ENCODE measurements around the gene DHX40.
"Not testable (repeated sequence)": the region's sequence is repeated elsewhere in the genome, so short reads cannot be mapped to it uniquely, and the experiment has no call there.

DHX40 gene

DNA sequence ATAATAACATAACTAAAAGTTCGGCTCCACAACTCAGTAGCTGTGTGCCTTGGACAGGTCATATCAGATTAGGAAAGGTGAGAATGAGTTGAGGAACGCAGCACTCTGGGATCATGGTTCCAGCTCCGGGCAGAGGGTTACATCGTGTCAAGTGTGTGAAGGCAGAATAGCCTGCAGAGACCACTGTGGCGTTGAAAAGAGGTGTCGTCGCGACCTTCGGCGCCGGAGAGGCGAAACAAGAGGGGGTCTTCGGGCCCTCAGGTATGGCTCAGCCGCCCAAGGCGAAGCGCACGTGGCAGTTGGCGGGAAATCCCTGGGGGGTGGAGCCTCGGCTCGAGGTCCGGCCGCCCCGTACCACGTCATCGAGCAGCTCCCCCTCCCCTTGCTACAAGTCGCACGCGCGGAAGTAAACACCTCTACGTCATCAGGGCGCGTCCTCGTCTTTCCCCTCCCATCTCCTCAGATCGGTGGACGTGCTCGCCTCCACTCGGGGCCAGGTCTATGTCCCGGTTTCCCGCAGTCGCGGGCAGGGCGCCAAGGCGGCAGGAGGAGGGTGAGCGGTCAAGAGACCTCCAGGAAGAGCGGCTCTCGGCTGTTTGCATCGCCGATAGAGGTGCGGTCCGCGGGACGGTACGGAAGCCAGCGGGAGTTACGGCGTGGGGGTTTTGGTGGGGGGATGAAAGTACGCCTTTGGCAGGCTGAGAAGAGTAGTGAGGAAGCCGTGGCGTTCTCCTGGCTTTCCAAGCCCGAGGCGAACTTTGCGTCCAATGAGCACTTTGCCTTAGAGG, at the start of gene DHX40:
DHX40 (plus strand) TSS at position 440 of the 788 bp plus-strand sequence; CDS start at position 502, 62 bp downstream.
- DNase-seq (ENCODE audit: low read depth in 2 of 2) = peak; percentile 94 to 97

DNA sequence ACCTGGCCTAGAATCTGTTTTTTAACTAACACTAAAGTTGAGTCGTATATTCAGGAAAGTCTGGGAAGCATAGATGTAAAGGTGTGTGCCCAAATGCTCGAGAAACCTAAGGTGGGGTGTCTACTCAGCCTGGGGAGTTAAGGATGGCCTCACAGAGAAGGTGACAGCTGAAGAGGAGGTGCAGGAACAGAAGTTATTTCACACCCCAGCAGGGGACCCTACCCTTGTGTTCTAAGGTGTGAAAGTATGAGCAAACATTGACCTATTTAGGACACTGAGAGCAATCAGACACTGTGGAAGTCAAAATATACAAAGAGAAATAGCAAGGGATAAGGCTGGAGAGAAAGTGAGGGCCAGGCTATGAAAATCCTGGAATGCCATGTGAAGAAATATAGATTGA, 49.0 kb upstream of the DHX40 start:
- DNase-seq (ENCODE audit: low read depth in 2 of 2) = no peak

DNA sequence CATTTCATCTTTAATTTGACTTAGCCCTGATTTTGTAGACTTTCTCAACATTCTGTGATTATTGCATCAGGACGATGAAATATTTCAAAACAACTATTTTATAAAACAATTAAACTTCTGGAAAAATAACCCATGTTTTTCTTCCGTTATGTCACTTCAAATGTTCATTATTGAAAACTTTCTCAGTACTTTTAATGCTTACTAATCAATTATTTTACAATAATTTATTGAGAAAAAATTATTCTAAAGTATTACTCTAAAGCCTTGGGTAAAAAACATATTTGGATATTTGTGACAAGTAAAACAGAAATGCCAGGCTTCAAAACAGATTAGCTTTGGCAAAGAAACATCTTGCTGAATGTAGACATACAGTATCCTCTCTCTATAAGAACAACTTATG, 46.3 kb upstream of the DHX40 start:
- no peak for DNase-seq (ENCODE audit: low read depth in 2 of 2)

DNA sequence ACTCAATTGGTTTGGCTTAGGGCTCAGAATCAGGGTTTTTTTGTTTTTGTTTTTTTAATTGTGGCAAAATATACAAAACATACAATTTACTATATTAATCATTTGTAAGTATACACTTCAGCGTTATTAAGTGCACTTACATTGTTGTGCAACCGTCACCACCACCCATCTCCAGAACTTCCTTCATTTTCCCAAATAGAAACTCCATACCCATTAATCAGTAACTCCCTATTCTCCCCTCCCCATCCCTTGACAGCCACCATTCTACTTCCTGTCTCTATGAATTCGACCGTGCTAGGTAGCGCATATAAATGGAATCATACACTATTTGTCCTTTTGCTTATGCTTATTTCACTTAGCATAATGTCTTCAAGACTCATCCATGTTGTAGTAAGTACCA, 45.2 kb upstream of the DHX40 start:
- DNase-seq (ENCODE audit: low read depth in 2 of 2) = no peak

DNA sequence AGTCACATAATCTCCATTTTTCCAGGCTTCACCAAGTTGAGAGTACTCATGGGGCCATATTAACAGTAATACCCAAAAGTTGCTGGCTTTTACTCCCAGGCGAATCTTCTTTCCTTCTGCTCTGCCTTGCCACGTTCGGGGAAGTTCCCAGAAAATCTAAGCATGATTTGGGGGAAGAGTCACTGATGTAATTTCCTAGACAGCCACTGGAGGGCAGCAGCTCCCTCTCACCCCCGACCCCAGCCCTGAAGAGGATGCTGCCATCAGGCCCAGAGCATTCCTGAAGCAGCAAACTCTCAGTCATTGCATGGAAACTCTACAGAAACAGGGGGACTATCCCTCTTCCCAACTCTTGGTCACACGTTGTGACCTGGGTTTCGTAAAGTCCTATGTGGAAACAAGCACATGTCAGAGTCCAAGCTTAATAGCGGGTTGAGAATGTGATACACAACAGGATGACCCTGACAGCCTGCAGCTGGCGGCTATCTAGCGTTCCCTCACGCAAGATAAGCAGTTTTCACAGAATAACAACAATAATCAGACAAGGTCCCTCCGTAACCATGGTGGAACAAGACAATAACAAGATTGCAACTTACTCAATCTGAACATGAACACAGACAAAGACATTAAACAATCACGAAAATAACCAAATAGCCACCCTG, 43.8 kb upstream of the DHX40 start:
- DNase-seq (ENCODE audit: low read depth in 2 of 2) = peak; percentile 10 to 55

DNA sequence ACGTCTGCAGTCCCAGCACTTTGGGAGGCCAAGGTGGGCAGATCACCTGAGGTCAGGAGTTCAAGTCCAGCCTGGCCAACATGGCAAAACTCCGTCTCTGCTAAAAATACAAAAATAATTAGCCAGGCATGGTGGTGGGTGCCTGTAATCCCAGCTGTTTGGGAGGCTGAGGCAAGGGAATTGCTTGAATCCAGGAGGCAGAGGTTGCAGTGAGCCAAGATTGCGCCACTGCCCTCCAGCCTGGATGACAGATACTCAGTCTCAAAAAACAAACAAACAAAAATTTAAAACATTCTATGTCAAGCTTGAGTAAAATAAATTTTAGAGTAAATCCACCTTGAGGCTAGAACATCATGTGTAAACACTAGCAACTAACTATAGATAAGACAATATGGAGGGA, 40.5 kb upstream of the DHX40 start:
- not testable (repeated sequence) for DNase-seq (ENCODE audit: low read depth in 2 of 2)

DNA sequence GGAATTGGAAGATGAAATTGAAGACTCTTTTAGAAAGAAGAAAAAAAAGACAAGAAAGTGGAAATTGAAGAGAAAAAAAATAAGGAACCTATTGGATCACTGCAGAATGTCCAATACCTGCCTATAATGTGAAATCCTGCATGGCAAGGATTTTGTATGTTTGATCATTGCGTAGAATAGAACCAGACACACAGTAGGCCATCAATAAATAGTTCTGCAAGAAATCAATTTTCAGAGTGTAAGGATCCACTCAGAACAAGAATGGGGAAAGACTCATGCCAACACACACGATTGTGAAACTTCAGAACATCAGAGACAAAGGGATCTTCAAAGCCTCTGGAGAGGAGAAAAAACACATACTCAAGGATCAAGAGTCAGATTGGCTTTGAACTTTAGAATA, 39.7 kb upstream of the DHX40 start:
- DNase-seq (ENCODE audit: low read depth in 2 of 2) = no peak

DNA sequence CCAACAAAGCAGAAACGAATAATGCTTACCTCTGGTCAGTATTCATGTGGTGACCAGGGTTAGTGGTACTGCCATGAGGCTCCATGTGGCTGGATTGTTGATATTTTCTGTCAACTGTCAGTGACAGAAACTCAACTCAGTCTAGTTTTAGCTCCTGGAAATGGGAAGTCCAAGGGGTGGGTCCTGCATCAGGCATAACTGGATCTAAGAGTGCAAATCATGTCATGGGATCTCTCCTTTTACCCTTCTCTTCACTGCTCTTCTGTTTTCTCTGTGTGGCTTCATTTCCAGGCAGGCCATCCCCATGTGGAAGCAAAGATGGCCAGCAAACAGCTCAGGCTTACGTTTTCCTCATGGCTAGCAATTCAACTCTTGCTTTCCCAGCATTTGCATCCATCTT, 39.0 kb upstream of the DHX40 start:
- DNase-seq (ENCODE audit: low read depth in 2 of 2) = no peak

DNA sequence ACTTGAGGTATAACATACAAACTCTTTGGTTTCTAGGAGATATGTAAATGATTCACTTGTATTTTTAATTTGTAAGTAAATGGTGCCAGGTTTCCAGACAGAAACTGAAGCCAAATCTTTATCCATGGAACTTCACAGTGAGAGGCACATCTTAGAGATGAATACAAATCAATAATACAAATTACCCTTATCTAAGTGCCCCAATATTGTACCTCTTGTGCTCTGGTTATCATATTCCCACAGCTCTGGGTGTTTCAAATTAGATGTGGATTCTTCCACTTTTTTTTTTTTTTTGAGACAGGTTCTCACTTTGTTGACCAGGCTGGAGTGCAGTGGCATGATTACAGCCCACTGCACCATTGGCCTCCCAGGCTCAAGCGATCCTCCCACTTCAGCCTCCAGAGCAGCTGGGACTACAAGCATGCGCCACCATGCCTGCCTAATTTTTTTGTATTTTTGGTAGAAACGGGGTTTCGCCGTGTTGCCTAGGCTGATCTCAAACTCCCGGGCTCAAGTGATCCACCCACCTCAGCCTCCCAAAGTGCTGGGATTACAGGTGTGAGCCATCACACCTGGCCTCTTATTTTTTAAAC, 38.0 kb upstream of the DHX40 start:
- no peak for DNase-seq (ENCODE audit: low read depth in 2 of 2)

DNA sequence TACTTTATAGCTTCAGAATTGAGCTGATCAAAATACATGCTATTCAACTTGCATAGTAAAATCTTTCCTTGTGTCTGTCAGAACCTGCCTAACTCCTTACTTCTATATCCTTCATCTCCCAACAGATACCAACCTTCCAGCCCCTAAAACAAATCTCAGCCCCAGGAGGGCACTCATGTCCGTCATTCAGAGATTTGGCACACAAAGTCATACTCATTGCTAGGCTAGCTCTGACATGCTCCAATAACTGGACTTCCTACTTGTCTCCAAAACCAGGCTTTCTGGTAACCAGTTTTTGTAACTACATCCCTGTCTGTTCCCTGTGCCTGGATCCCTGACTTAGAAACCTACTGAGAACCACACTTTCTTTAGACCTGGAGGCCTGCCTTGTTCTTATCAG, 37.5 kb upstream of the DHX40 start:
- no peak for DNase-seq (ENCODE audit: low read depth in 2 of 2)

- DNase-seq (ENCODE audit: low read depth in 2 of 2) = no peak
These were observed 34.9 kb upstream of the DHX40 start for GRCh38 chr17:59530531-59530930.

DNA sequence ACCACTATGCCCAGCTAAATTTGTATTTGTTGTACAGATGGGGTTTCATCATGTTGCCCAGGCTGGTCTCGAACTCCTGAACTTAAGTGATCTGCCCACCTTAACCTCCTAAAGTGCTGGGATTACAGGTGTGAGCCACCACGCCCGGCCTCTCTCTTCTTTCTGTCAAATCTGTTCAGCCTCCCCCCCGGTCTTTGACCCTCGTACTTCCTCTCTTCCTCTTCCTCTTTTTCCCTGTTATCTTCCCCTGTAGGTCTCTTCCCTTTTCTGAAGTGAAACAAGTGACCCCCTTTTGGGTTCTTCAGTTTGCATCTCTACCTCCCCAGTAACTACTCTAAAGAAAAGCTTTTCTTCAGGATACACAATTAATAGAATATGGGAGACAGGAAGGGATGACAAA, 31.7 kb upstream of the DHX40 start:
- DNase-seq (ENCODE audit: low read depth in 2 of 2) = no peak

- DNase-seq (ENCODE audit: low read depth in 2 of 2) = no peak
These were observed 30.8 kb upstream of the DHX40 start for GRCh38 chr17:59534583-59534982.

GRCh38 chr17:59538195-59538909, 27.1 kb upstream of the DHX40 start:
- no peak for DNase-seq (ENCODE audit: low read depth in 2 of 2)

DNA sequence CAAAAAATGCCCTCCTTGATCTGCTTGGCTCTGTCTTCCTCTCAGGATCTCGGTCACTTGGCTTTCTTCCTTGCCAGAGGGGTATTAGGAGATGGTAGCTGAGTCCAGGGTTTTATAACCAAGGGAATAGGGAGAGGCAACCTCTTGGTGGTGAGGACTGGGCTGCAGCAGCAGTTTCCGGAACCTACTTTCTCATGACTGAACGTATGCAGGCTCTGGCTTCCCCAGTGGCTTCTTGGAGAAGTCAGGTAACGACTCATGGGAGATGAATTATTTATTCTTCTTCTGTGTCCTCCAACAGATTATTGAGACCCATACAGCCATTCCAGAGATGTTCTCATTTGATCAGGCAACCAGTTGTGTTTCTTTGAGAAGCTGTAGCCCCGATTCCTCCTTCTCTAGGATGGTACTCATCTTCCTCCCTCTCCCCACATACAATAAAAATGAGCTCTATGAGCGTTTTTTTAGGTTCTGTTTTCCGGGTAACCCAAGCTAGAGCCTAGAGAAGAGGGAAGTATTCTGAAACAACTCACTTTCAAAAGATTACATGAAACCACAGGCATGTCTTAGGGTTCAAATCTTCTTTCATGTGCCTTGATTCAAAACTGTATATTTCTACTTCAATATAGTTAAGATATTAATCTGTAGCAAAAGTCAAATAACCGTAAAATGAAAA, 22.3 kb upstream of the DHX40 start:
- DNase-seq (ENCODE audit: low read depth in 2 of 2) = no peak

GRCh38 chr17:59545942-59546341, 19.5 kb upstream of the DHX40 start:
- no peak for DNase-seq (ENCODE audit: low read depth in 2 of 2)

- no peak for DNase-seq (ENCODE audit: low read depth in 2 of 2)
These were observed 18.1 kb upstream of the DHX40 start for GRCh38 chr17:59547131-59547915.

DNA sequence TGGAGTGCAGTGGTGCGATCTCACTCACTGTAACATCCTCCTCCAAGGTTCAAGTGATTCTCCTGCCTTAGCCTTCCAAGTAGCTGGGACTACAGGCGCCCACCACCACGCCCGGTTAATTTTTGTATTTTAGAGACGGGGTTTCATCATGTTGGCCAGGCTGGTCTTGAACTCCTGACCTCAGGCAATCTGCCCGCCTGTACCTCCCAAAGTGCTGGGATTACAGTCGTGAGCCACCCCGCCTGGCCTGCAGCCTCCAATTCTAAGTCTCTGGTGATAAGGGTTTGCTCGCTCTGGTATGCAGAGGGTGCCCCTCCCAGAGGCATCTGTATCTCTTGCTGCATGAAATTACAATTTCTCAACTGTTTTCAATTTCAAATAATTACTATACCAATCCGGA, 16.4 kb upstream of the DHX40 start:
- not testable (repeated sequence) for DNase-seq (ENCODE audit: low read depth in 2 of 2)

DNA sequence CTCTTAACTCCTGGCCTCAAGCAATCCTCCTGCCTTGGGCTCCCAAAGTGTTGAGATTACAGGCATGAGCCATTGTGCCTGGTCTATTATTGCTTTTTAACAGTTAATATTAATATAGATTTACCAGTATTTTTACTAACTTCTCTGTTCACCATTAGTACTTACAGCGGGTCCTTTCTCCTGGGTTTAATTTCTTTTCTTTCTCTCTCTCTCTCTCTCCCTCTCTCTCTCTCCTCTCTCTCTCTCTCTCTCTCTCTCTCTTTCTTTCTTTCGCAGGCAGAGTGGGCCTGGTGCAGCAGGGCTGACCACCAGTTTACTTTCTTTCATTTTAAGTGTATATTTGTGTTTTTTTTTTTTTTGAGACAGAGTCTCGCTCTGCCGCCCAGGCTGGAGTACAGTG, 14.7 kb upstream of the DHX40 start:
- DNase-seq (ENCODE audit: low read depth in 2 of 2) = no peak

- no peak for DNase-seq (ENCODE audit: low read depth in 2 of 2)
These were observed 7.4 kb upstream of the DHX40 start for GRCh38 chr17:59558039-59558438.

DNA sequence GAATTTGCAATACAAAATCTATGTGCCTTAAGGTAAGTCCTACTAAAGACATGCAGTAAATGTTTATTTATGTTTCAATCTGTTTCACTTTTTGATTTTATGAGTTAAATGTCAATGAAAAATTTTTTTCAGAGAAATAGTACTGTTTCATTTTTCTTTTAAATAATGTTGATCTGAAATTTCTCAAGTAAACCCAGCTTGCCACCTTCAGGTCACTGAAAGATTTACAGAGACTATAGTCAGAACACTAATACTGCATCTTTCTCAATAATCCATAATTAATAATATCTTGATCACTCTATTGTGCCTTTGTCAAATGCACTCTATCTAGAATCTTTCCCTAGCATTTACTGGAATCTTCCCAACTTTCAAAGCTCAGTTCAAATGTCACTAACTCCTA, 6.5 kb upstream of the DHX40 start:
- DNase-seq (ENCODE audit: low read depth in 2 of 2) = no peak
